OCI-LY3 (cell line): Measurements from ENCODE around the gene ZBTB7C.
A peak's percentile ranks its signal among the peaks of the same experiment; 100 is the strongest.

Experiments
- H2AFZ ChIP-seq: fragments of 200-600, 300-600 bp; shearing (Covaris generic); 2 replicates; pipeline ENCODE4 v1.6.0; 2014; ENCODE audit warnings: antibody characterized with exemption, low read depth, low read length
- H3K27ac ChIP-seq: fragments of 200-600, 300-600 bp; sonication (generic); 2 replicates; pipeline ENCODE4 v1.5.1; 2014; ENCODE audit warnings: mild to moderate bottlenecking, low read length, moderate library complexity, mixed read lengths
- H3K27me3 ChIP-seq: fragments of 200-600, 300-600 bp; sonication (generic); 2 replicates; pipeline ENCODE4 v1.6.1; 2014; ENCODE audit warnings: low read depth, low read length, mixed read lengths
- H3K36me3 ChIP-seq: fragments of 200-600, 300-600 bp; sonication (generic); replicated peaks from 2 replicates; pipeline ENCODE3; 2014; ENCODE audit warnings: low read depth, low read length, mixed read lengths
- H3K4me1 ChIP-seq: fragments of 300-600, 200-600 bp; sonication (generic); 2 replicates; pipeline ENCODE4 v1.6.1; 2014; ENCODE audit warnings: low read length, mixed read lengths
- H3K4me2 ChIP-seq: fragments of 200-600, 300-600 bp; sonication (generic); 2 replicates; pipeline ENCODE4 v1.6.1; 2014; ENCODE audit warnings: low read length, mixed read lengths
- H3K4me3 ChIP-seq: fragments of 300-600, 200-600 bp; sonication (generic); 2 replicates; pipeline ENCODE4 v1.5.1; 2014; ENCODE audit warnings: antibody characterized with exemption, mild to moderate bottlenecking, low read length, moderate library complexity
- H3K79me2 ChIP-seq: fragments of 300-600, 200-600 bp; shearing (Covaris generic); 2 replicates; pipeline ENCODE4 v1.6.1; 2014; ENCODE audit warnings: mild to moderate bottlenecking, low read length, mixed read lengths
- H3K9ac ChIP-seq: fragments of 300-600, 200-600 bp; shearing (Covaris generic); 2 replicates; pipeline ENCODE4 v1.6.0; 2014; ENCODE audit warnings: mild to moderate bottlenecking, low read length, moderate library complexity
- H3K9me3 ChIP-seq: fragments of 200-600, 300-600 bp; shearing (Covaris generic); 2 replicates; pipeline ENCODE4 v1.6.1; 2014; ENCODE audit warnings: low read length, mixed read lengths; ENCODE audit not compliant: insufficient read depth
- H4K20me1 ChIP-seq: fragments of 200-600, 300-600 bp; sonication (generic); 2 replicates; pipeline ENCODE4 v1.6.1; 2016; ENCODE audit warnings: low read length, mixed read lengths; ENCODE audit not compliant: insufficient read depth
- CTCF ChIP-seq: fragments of 200-600, 300-600 bp; sonication (generic); IDR thresholded peaks from 2 replicates; pipeline ENCODE4 v1.5.1; 2014; ENCODE audit warnings: antibody characterized with exemption, low read length, low read depth
- EZH2phosphoT487 ChIP-seq: fragments of 200-600 bp; shearing (Covaris generic); IDR thresholded peaks from 2 replicates; pipeline ENCODE4 v1.6.1; 2018; ENCODE audit warnings: antibody characterized with exemption, mixed run types, low read depth

Gene ZBTB7C

DNA sequence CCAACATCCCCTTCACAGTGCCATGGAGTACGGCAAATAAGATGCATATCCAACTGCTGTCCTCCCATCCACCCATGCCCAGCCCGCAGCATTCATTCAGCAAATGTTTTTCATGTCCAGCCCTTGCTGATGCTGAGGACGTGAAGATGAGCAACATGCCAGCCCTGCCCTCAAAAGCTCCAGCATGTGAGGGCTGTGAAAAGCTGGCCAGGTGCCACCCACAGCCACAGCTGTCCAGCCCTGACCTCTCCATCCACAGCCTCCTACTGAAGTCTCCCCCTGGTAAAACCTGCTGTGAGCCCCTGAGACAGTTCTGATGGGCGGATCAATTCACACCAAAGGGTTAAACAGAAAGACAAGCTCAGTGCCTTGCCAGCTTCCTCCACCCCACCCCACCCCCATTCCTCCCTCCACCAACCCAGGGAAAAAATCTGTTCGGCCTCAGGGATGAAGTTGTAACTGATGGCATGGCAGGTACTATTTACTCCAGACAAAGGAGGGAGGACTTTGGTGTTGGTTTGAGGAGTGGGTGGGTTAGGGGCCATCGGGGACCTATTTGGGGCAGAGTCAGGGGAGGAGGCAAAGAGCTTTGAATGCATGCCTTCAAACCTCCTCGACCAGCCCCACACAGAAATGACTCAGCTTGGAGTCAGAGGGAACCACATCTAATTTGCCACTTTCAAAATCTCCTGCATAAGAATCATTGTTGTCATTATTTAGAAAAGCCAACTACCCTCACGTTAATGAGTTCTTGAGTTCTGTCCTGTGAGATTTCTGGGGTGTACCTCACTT lies 4.3 kb downstream of the ZBTB7C start:
- Histone ChIP-seq H3K4me3 (no peak overlapping the region), H3K4me1 (peaks cover 8% of the 10 kb centered on the region), H3K36me3 (no peaks in the 10 kb centered on the region), H4K20me1 (no peaks in the 10 kb centered on the region), H2AFZ (no peak overlapping the region), H3K9me3 (no peaks in the 10 kb centered on the region), H3K27me3 (peaks cover 33% of the 10 kb centered on the region), H3K9ac (no peak overlapping the region), H3K4me2 (0 out of 2 replicates have a peak overlapping the region, but pooled peaks have one; percentile 20), H3K79me2 (no peaks in the 10 kb centered on the region), H3K27ac (no peak overlapping the region)
- TF ChIP-seq CTCF: no peak
- TF ChIP-seq EZH2phosphoT487: no peak

GRCh38 chr18:48402953-48403352 lies 6.2 kb downstream of the ZBTB7C start:
- no peak overlapping the region for H3K9ac ChIP-seq
- no peak overlapping the region for H3K4me3 ChIP-seq
- peaks cover 8% of the 10 kb centered on the region for H3K4me1 ChIP-seq
- peaks cover 50% of the 10 kb centered on the region for H3K27me3 ChIP-seq
- TF ChIP-seq CTCF (no peak), EZH2phosphoT487 (no peak)
- no peaks in the 10 kb centered on the region for H3K9me3 ChIP-seq
- no peaks in the 10 kb centered on the region for H4K20me1 ChIP-seq
- no peaks in the 10 kb centered on the region for H3K36me3 ChIP-seq
- H3K79me2 ChIP-seq: no peaks in the 10 kb centered on the region
- H3K27ac ChIP-seq: no peak overlapping the region
- no peak overlapping the region for H2AFZ ChIP-seq
- H3K4me2 ChIP-seq: no peak overlapping the region

GRCh38 chr18:48399303-48400075 lies 9.7 kb downstream of the ZBTB7C start:
- no peak overlapping the region for H3K4me3 ChIP-seq
- H3K79me2 ChIP-seq: no peaks in the 10 kb centered on the region
- no peaks in the 10 kb centered on the region for H3K9me3 ChIP-seq
- no peaks in the 10 kb centered on the region for H4K20me1 ChIP-seq
- H3K27ac ChIP-seq: no peak overlapping the region
- H3K4me1 ChIP-seq: no peaks in the 10 kb centered on the region
- TF ChIP-seq EZH2phosphoT487 (no peak), CTCF (no peak)
- no peak overlapping the region for H2AFZ ChIP-seq
- peaks cover 77% of the 10 kb centered on the region for H3K27me3 ChIP-seq
- no peak overlapping the region for H3K4me2 ChIP-seq
- H3K9ac ChIP-seq: no peak overlapping the region
- H3K36me3 ChIP-seq: no peaks in the 10 kb centered on the region

GRCh38 chr18:48398074-48398473 lies 11.1 kb downstream of the ZBTB7C start:
- Histone ChIP-seq H3K9ac (no peak overlapping the region), H3K36me3 (no peaks in the 10 kb centered on the region), H3K79me2 (no peaks in the 10 kb centered on the region), H4K20me1 (no peaks in the 10 kb centered on the region), H3K27ac (no peak overlapping the region), H3K4me3 (no peak overlapping the region), H3K4me2 (no peak overlapping the region), H2AFZ (no peak overlapping the region), H3K27me3 (peaks cover 86% of the 10 kb centered on the region), H3K9me3 (no peaks in the 10 kb centered on the region), H3K4me1 (peaks cover 4% of the 10 kb centered on the region; the same call in 1 of the 2 replicates)
- TF ChIP-seq CTCF (no peak), EZH2phosphoT487 (no peak)
